Activated T-cell treated with anti-CD3 and anti-CD28 coated beads, Interleukin-2, amount 50 U/mL, for 48 hours (primary cell): ENCODE data around the gene EPN1.

Experiments
- DNase-seq, 2 experiments: peaks; one replicate each; pipeline ENCODE4 v3.0.0-alpha.2; 2020

EPN1 gene

GRCh38 chr19:55661826-55662225, 13.2 kb upstream of the EPN1 start:
- no peak for DNase-seq

- no peak for DNase-seq
Measured at GRCh38 chr19:55663846-55664536, 11.0 kb upstream of the EPN1 start.

- no peak for DNase-seq
Measured at GRCh38 chr19:55666343-55667005, 8.6 kb upstream of the EPN1 start.

GRCh38 chr19:55667006-55667381, 8.0 kb upstream of the EPN1 start:
- DNase-seq, result no peak

- DNase-seq, result peak in 1 of 2 experiments; percentile 16
Measured at GRCh38 chr19:55667511-55667910, 7.5 kb upstream of the EPN1 start.

- DNase-seq, result peak in 1 of 2 experiments; percentile 21
Measured at GRCh38 chr19:55667958-55668357, 7.1 kb upstream of the EPN1 start.

GRCh38 chr19:55668603-55669348, 6.2 kb upstream of the EPN1 start:
- DNase-seq, result no peak

GRCh38 chr19:55669418-55670279, 5.4 kb upstream of the EPN1 start:
- peak in 1 of 2 experiments; percentile 18 for DNase-seq

- peak in 1 of 2 experiments; percentile 18 for DNase-seq
Measured at GRCh38 chr19:55670280-55671053, 4.6 kb upstream of the EPN1 start.

- DNase-seq, result no peak
Measured at GRCh38 chr19:55671054-55671378, 4.0 kb upstream of the EPN1 start.

- no peak for DNase-seq
Measured at GRCh38 chr19:55672418-55672817, 2.6 kb upstream of the EPN1 start.

- DNase-seq, result no peak
Measured at GRCh38 chr19:55673465-55673864, 1.6 kb upstream of the EPN1 start.

- DNase-seq, result no peak
Measured at GRCh38 chr19:55673889-55674288, 1.1 kb upstream of the EPN1 start.

- no peak for DNase-seq
Measured at GRCh38 chr19:55674459-55674840, 576 bp upstream of the EPN1 start.

GRCh38 chr19:55675661-55676354, 782 bp downstream of the EPN1 start:
- no peak for DNase-seq

GRCh38 chr19:55676383-55676782, 1.4 kb downstream of the EPN1 start:
- no peak for DNase-seq

GRCh38 chr19:55676889-55677505, 2.0 kb downstream of the EPN1 start:
- no peak for DNase-seq

GRCh38 chr19:55677572-55678028, 2.6 kb downstream of the EPN1 start:
- no peak for DNase-seq

GRCh38 chr19:55678121-55678671, 3.2 kb downstream of the EPN1 start:
- no peak for DNase-seq

GRCh38 chr19:55679343-55680257, 4.6 kb downstream of the EPN1 start:
- peak in 1 of 2 experiments; percentile 35 for DNase-seq
